IMR-90 (cell line): ENCODE data around the gene DIP2B. TPM values are rescaled to one million over a fixed set of nuclear protein-coding genes. Genes with fewer than 3 reads are reported as not detected.
A peak's percentile ranks its signal among the peaks of the same experiment; 100 is the strongest.

Source experiments
- ATAC-seq: fragments of 200-7000 bp; cut with Tn5 transposase; 2 replicates; pipeline ENCODE4 v1.9.1; 2020; ENCODE audit warnings: low read depth, mild to moderate bottlenecking, moderate library complexity
- BruUV-seq: library from RNA; stranded (reverse); fragments of 400-500 nt; replicated peaks from 2 replicates; lab custom pipeline; 2021; lab: Mats Ljungman, UMichigan
- CTCF ChIA-PET: fragments of 300-600 bp; formaldehyde crosslinking; extraction: SDS; loops from one replicate; lab custom pipeline; 2021; ENCODE audit warnings: antibody characterized with exemption; lab: Yijun Ruan, JAX
- POLR2A ChIA-PET: fragments of 300-600 bp; sonication (Branson Sonifier 250); formaldehyde crosslinking; loops from one replicate; lab custom pipeline; 2022; ENCODE audit warnings: antibody characterized with exemption; ENCODE audit not compliant: unreplicated experiment; lab: Charles Lee
- DNase-seq: peaks from one replicate; pipeline ENCODE4 v3.0.0; 2013
- H2AFZ ChIP-seq: replicated peaks from 2 replicates; pipeline ENCODE3; 2013; ENCODE audit warnings: low read length, mild to moderate bottlenecking; ENCODE audit not compliant: poor library complexity
- H2AK5ac ChIP-seq: 2 replicates; pipeline ENCODE4 v1.6.1; 2013; ENCODE audit warnings: low read depth, low read length, inconsistent platforms
- H2AK9ac ChIP-seq: replicated peaks from 2 replicates; pipeline ENCODE3; 2013; ENCODE audit warnings: mild to moderate bottlenecking, low read depth, low read length, moderate library complexity; ENCODE audit not compliant: poor library complexity
- H2BK120ac ChIP-seq: 2 replicates; pipeline ENCODE4 v1.6.1; 2013; ENCODE audit warnings: low read depth, low read length, inconsistent platforms
- H2BK15ac ChIP-seq: 3 replicates; pipeline ENCODE4 v1.6.1; 2013; ENCODE audit warnings: low read depth, low read length, inconsistent platforms
- H2BK20ac ChIP-seq: 2 replicates; pipeline ENCODE4 v1.6.1; 2013; ENCODE audit warnings: low read depth, mild to moderate bottlenecking, inconsistent platforms, low read length, moderate library complexity
- H2BK5ac ChIP-seq: 2 replicates; pipeline ENCODE4 v1.6.1; 2013; ENCODE audit warnings: mild to moderate bottlenecking, low read depth, low read length, inconsistent platforms; ENCODE audit not compliant: poor library complexity, severe bottlenecking
- H3K14ac ChIP-seq: replicated peaks from 2 replicates; pipeline ENCODE4 v1.6.1; 2013; ENCODE audit warnings: low read depth, low read length, inconsistent platforms
- H3K18ac ChIP-seq: 2 replicates; pipeline ENCODE4 v1.6.1; 2013; ENCODE audit warnings: low read depth, low read length, control low read depth
- H3K23ac ChIP-seq: 2 replicates; pipeline ENCODE4 v1.6.1; 2013; ENCODE audit warnings: low read depth, low read length, inconsistent platforms
- H3K27ac ChIP-seq: 2 replicates; pipeline ENCODE4 v1.5.1; 2013; ENCODE audit warnings: mild to moderate bottlenecking, control low read depth, low read length; ENCODE audit not compliant: insufficient read depth
- H3K27me3 ChIP-seq: 2 replicates; pipeline ENCODE4 v1.6.1; 2013; ENCODE audit warnings: low read length; ENCODE audit not compliant: control insufficient read depth, insufficient read depth
- H3K36me3 ChIP-seq: 2 replicates; pipeline ENCODE4 v1.6.1; 2013; ENCODE audit warnings: low read length, mixed read lengths; ENCODE audit not compliant: control insufficient read depth, insufficient read depth
- H3K4ac ChIP-seq: 2 replicates; pipeline ENCODE4 v1.6.1; 2013; ENCODE audit warnings: low read depth, low read length, inconsistent platforms
- H3K4me1 ChIP-seq: 2 replicates; pipeline ENCODE4 v1.6.1; 2013; ENCODE audit warnings: low read length, mixed read lengths; ENCODE audit not compliant: control insufficient read depth, insufficient read depth
- H3K4me2 ChIP-seq: 2 replicates; pipeline ENCODE4 v1.6.1; 2013; ENCODE audit warnings: low read depth, mild to moderate bottlenecking, control low read depth, low read length, moderate library complexity
- H3K4me3 ChIP-seq: 2 replicates; pipeline ENCODE4 v1.5.1; 2013; ENCODE audit warnings: low read depth, mild to moderate bottlenecking, control low read depth, low read length, moderate library complexity; ENCODE audit not compliant: insufficient read depth
- H3K56ac ChIP-seq: 2 replicates; pipeline ENCODE4 v1.6.1; 2013; ENCODE audit warnings: low read length, inconsistent platforms; ENCODE audit not compliant: insufficient read depth; ENCODE audit errors: extremely low read depth
- H3K79me1 ChIP-seq, 2 experiments: 2 replicates each; pipeline ENCODE4 v1.6.1; 2013; ENCODE audit warnings: low read length in 2 of 2, inconsistent platforms in 1 of 2, low read depth in 1 of 2
- H3K9ac ChIP-seq: 2 replicates; pipeline ENCODE4 v1.6.1; 2013; ENCODE audit warnings: low read depth, low read length, control low read depth
- H3K9me1 ChIP-seq: 2 replicates; pipeline ENCODE4 v1.6.1; 2013; ENCODE audit warnings: low read length, inconsistent platforms; ENCODE audit not compliant: insufficient read depth
- H3K9me3 ChIP-seq: 2 replicates; pipeline ENCODE4 v1.6.1; 2013; ENCODE audit warnings: low read length; ENCODE audit not compliant: control insufficient read depth, insufficient read depth
- H4K20me1 ChIP-seq: 2 replicates; pipeline ENCODE4 v1.6.1; 2013; ENCODE audit warnings: low read length, inconsistent platforms; ENCODE audit not compliant: insufficient read depth
- H4K5ac ChIP-seq: 2 replicates; pipeline ENCODE4 v1.6.1; 2013; ENCODE audit warnings: mild to moderate bottlenecking, low read depth, low read length, control low read depth
- H4K8ac ChIP-seq, 2 experiments: 2 replicates each; pipeline ENCODE4 v1.6.1; 2013; ENCODE audit warnings: low read depth in 2 of 2, low read length in 2 of 2, control low read depth in 1 of 2, inconsistent platforms in 1 of 2
- H4K91ac ChIP-seq: 2 replicates; pipeline ENCODE4 v1.6.1; 2013; ENCODE audit warnings: low read depth, low read length, inconsistent platforms; ENCODE audit not compliant: insufficient read depth
- BHLHE40 ChIP-seq: fragments of 150-350 bp; IDR thresholded peaks from 2 replicates; pipeline ENCODE4 v1.6.1; 2016; ENCODE audit warnings: mild to moderate bottlenecking, low read depth, low read length
- CHD1 ChIP-seq: IDR thresholded peaks from 2 replicates; pipeline ENCODE4 v1.6.1; 2012; ENCODE audit warnings: low read depth, low read length, improper control_type of control experiment
- ELK1 ChIP-seq: fragments of 150-350 bp; IDR thresholded peaks from 2 replicates; pipeline ENCODE4 v1.6.1; 2016; ENCODE audit warnings: low read depth, mild to moderate bottlenecking, low read length, moderate library complexity, borderline replicate concordance
- FOS ChIP-seq: fragments of 150-350 bp; IDR thresholded peaks from 2 replicates; pipeline ENCODE4 v1.6.1; 2016; ENCODE audit warnings: low read depth, low read length
- MAZ ChIP-seq: IDR thresholded peaks from 2 replicates; pipeline ENCODE4 v1.6.1; 2012; ENCODE audit warnings: low read depth, mild to moderate bottlenecking, low read length, improper control_type of control experiment, moderate library complexity, borderline replicate concordance
- MXI1 ChIP-seq: IDR thresholded peaks from 2 replicates; pipeline ENCODE4 v1.6.1; 2012; ENCODE audit warnings: low read depth, mild to moderate bottlenecking, low read length, moderate library complexity, borderline replicate concordance
- RAD21 ChIP-seq: IDR thresholded peaks from 2 replicates; pipeline ENCODE4 v1.6.1; 2012; ENCODE audit warnings: low read length, improper control_type of control experiment
- RCOR1 ChIP-seq: IDR thresholded peaks from 2 replicates; pipeline ENCODE4 v1.6.1; 2012; ENCODE audit warnings: mild to moderate bottlenecking, low read length, improper control_type of control experiment; ENCODE audit not compliant: insufficient replicate concordance
- USF2 ChIP-seq: fragments of 150-350 bp; IDR thresholded peaks from 2 replicates; pipeline ENCODE4 v1.6.1; 2017; ENCODE audit warnings: mild to moderate bottlenecking, antibody characterized with exemption, low read length, low read depth
- WGBS, 2 experiments: methylation state at CpG; one replicate each; pipeline versions ENCODE4 v1.1.5 to v1.1.7; 2013; ENCODE audit warnings: missing lambda C conversion rate in 2 of 2; ENCODE audit not compliant: insufficient read length in 1 of 2; ENCODE audit errors: extremely low coverage in 2 of 2; 5-methylcytosine and 5-hydroxymethylcytosine counted together
- dilution Hi-C: fragments of 300-500 bp; cut with HindIII; formaldehyde crosslinking; loops from one replicate; pipeline ENCODE4 v1.14.3; 2018; ENCODE audit warnings: low sequenced_read_pairs; ENCODE audit not compliant: unreplicated experiment
- in situ Hi-C: fragments of 300-500 bp; cut with MboI; formaldehyde crosslinking; loops from 3 replicates; pipeline ENCODE4 v1.14.3; 2019; ENCODE audit warnings: low sequenced_read_pairs, inconsistent platforms, mixed read lengths
- intact Hi-C: fragments of 100-400 bp; cut with micrococcal nuclease; formaldehyde crosslinking; loops from 2 replicates; pipeline ENCODE4 v1.10.0; 2022
- polyA plus RNA-seq, 3 experiments: library from polyadenylated mRNA; depleted of rRNA; stranded (reverse); fragments of >200 nt; gene quantifications; 2 replicates each; pipeline ENCODE4 v1.2.3, GENCODE V29; 2012; ENCODE audit warnings: low replicate concordance in 1 of 3
- total RNA-seq: library from RNA; depleted of rRNA; stranded (reverse); fragments of >200 nt; gene quantifications from 2 replicates; pipeline ENCODE4 v1.2.3, GENCODE V29; 2012

The DIP2B gene
- total and polyA plus RNA-seq, 2 of the 4 experiments (the other 2 are of a cell fraction): 7.7 to 12.9 TPM

GRCh38 chr12:50787618-50788017 is 282.8 kb downstream of the DIP2B start:
- H3K79me1 ChIP-seq: peaks cover 22 to 71% of the 10 kb centered on the region in 2 experiments
- peak overlapping the region; percentile 93 for H3K27ac ChIP-seq
- DNase-seq (no peak), ATAC-seq (no peak)
- peak overlapping the region; percentile 89 for H3K18ac ChIP-seq
- peak overlapping the region; percentile 88 for H2BK20ac ChIP-seq
- no peaks in the 10 kb centered on the region for H3K36me3 ChIP-seq
- H3K27me3 ChIP-seq: no peaks in the 10 kb centered on the region
- H2AK9ac ChIP-seq: no peak overlapping the region
- ChIA-PET CTCF (interaction anchor here (0.6 kb wide), 1 partner anchor 1125 kb away, joined by 7 read pairs; no protein-coding TSS in a partner anchor), POLR2A (no interaction called here)
- dilution Hi-C loops: no loop called here
- peak overlapping the region; percentile 90 for H2BK5ac ChIP-seq
- peak overlapping the region; percentile 95 for H3K4ac ChIP-seq
- in situ Hi-C loops: no loop called here
- H3K9ac ChIP-seq: no peak overlapping the region
- no TSS peak for BruUV-seq
- no peak overlapping the region for H3K4me3 ChIP-seq
- peak overlapping the region; percentile 39; the same call in 1 of the 2 replicates for H3K23ac ChIP-seq
- peak overlapping the region; percentile 87 for H2BK120ac ChIP-seq
- no CpG with 5 or more reads among the region's 2 CpGs for WGBS, 2 experiments
- no peak for TF ChIP-seq BHLHE40
- no peak for TF ChIP-seq USF2
- TF ChIP-seq FOS: no peak
- TF ChIP-seq ELK1: no peak
- TF ChIP-seq RCOR1: no peak
- TF ChIP-seq MXI1: no peak
- no peak for TF ChIP-seq MAZ
- no peak for TF ChIP-seq RAD21
- no peak for TF ChIP-seq CHD1
- H3K9me3 ChIP-seq: no peaks in the 10 kb centered on the region; the same call in 1 of the 2 replicates
- peak overlapping the region; percentile 46 for H2BK15ac ChIP-seq
- intact Hi-C loops: no loop called here
- H3K4me2 ChIP-seq: no peak overlapping the region
- H3K14ac ChIP-seq: peak overlapping the region; percentile 87
- peaks cover 20% of the 10 kb centered on the region for H3K4me1 ChIP-seq
- H2AFZ ChIP-seq: no peak overlapping the region
- peak overlapping the region; percentile 75 for H4K91ac ChIP-seq
- peak overlapping the region; percentile 79 for H2AK5ac ChIP-seq
- H3K56ac ChIP-seq: no peak overlapping the region
- peaks cover 13% of the 10 kb centered on the region for H3K9me1 ChIP-seq
- no peaks in the 10 kb centered on the region; the same call in 1 of the 2 replicates for H4K20me1 ChIP-seq
- H4K5ac ChIP-seq: peak overlapping the region; percentile 81; the same call in 1 of the 2 replicates
- peak overlapping the region; percentile 21 to 69; a peak in 3 of 4 replicates for H4K8ac ChIP-seq
